HG03159 (cell line): ENCODE data around the gene ZFYVE27.
"Not testable (repeated sequence)": the region's sequence is repeated elsewhere in the genome, so short reads cannot be mapped to it uniquely, and the experiment has no call there.

Source experiments
- ATAC-seq: cut with Tn5 transposase; IDR thresholded peaks from one replicate; pipeline ENCODE4 v1.9.1; 2021; ENCODE audit warnings: mild to moderate bottlenecking, moderate library complexity; ENCODE audit not compliant: unreplicated experiment

The ZFYVE27 gene

GRCh38 chr10:97736902-97737769 is at the start of gene ZFYVE27:
Gene ZFYVE27 (plus strand): TSS chr10:97737128. CDS start chr10:97738478, 1,350 bp downstream.
- peak; percentile 87 for ATAC-seq

- no peak for ATAC-seq
Observed at GRCh38 chr10:97687785-97688781, 48.8 kb upstream of the ZFYVE27 start.

GRCh38 chr10:97689559-97690020 is 47.3 kb upstream of the ZFYVE27 start:
- ATAC-seq, result no peak

- ATAC-seq, result no peak
Observed at GRCh38 chr10:97690133-97690532, 46.8 kb upstream of the ZFYVE27 start.

GRCh38 chr10:97698072-97698655 is 38.8 kb upstream of the ZFYVE27 start:
- ATAC-seq, result not testable (repeated sequence)

GRCh38 chr10:97701438-97702069 is 35.4 kb upstream of the ZFYVE27 start:
- peak; percentile 72 for ATAC-seq

- ATAC-seq, result no peak
Observed at GRCh38 chr10:97703398-97704067, 33.4 kb upstream of the ZFYVE27 start.

GRCh38 chr10:97704341-97704740 is 32.6 kb upstream of the ZFYVE27 start:
- ATAC-seq, result no peak

GRCh38 chr10:97705006-97705670 is 31.8 kb upstream of the ZFYVE27 start:
- ATAC-seq, result no peak

- no peak for ATAC-seq
Observed at GRCh38 chr10:97707134-97707861, 29.6 kb upstream of the ZFYVE27 start.

GRCh38 chr10:97708167-97708566 is 28.8 kb upstream of the ZFYVE27 start:
- ATAC-seq, result no peak

- no peak for ATAC-seq
Observed at GRCh38 chr10:97708976-97709946, 27.7 kb upstream of the ZFYVE27 start.

- ATAC-seq, result no peak
Observed at GRCh38 chr10:97711640-97712572, 25.0 kb upstream of the ZFYVE27 start.

GRCh38 chr10:97713339-97713825 is 23.5 kb upstream of the ZFYVE27 start, which contains the start of gene MARVELD1:
Gene MARVELD1 (plus strand): TSS chr10:97713730. CDS start chr10:97713877, 147 bp downstream.
- no peak for ATAC-seq

GRCh38 chr10:97713826-97714400 is 23.0 kb upstream of the ZFYVE27 start:
- ATAC-seq, result peak; percentile 77
